ENCODE results near the gene SLC2A9. TPM values are rescaled to one million over a fixed set of nuclear protein-coding genes. Genes with fewer than 3 reads are reported as not detected.

The SLC2A9 gene
- total RNA-seq, 2 experiments from 2014 or later: 0.39 to 0.76 TPM

DNA sequence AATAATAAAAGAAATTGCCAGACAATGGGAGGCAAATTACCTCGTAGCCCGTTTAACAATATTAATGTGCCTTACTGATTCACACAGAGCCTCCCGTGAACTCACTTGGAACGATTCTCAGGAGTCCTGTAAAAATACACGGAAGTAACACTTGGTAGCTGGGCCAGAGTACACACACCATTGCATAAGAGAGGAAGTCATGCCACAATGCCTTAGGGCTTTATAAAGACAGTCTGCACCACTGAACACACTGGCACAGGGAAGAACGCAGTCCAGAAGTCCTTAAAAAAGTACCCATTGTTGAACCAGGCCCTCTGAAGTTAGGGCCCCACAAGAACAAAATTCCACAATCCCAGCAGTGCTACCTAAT, 15.1 kb downstream of the SLC2A9 start:
- POLR2A ChIA-PET: no interaction called here
- Mint-ChIP-seq H3K27ac (peak overlapping the region; percentile 48), H3K4me3 (no peak overlapping the region), H3K36me3 (ENCODE audit: low read depth) (no peaks in the 10 kb centered on the region), H3K9me3 (ENCODE audit: low read depth) (no peaks in the 10 kb centered on the region), H3K4me1 (peaks cover 23% of the 10 kb centered on the region), H3K27me3 (no peaks in the 10 kb centered on the region)
- CTCF ChIA-PET: interaction anchor here (2.1 kb wide), 1 partner anchor 8 kb away, joined by 12 read pairs; no protein-coding TSS in a partner anchor
- DNase-seq (no peak), ATAC-seq (no peak)
- intact Hi-C loops (cut with DNase I, micrococcal nuclease): no loop called here

DNA sequence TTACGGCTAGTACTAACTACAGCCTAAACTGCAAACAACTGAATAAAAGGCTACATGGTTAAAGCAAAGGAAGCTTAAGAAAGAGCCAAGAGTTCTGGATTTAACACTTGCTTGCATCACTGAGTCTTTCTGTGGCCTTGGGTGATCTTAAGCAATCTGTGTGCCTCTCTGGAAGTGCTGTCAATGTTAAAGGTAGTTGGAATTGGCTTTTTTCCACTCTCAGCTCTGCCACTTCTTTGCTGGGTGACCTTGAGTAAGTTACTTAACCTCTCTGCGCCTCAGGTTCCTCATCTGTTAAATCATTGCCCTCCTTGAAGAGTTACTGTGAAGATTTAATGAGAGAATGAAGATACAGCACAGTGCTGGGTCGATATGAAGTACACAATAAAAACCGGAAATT, 15.7 kb downstream of the SLC2A9 start:
- peaks cover 23% of the 10 kb centered on the region for H3K4me1 Mint-ChIP-seq
- CTCF ChIA-PET: interaction anchor here (0.6 to 2.1 kb wide), 2 partner anchors 9 to 284 kb away, joined by 3 to 12 read pairs; no protein-coding TSS in a partner anchor
- ATAC-seq (no peak), DNase-seq (no peak)
- H3K27me3 Mint-ChIP-seq: no peaks in the 10 kb centered on the region
- H3K36me3 Mint-ChIP-seq (ENCODE audit: low read depth): no peaks in the 10 kb centered on the region
- POLR2A ChIA-PET: no interaction called here
- H3K27ac Mint-ChIP-seq: no peak overlapping the region
- no peak overlapping the region for H3K4me3 Mint-ChIP-seq
- intact Hi-C loops (cut with DNase I, micrococcal nuclease): no loop called here
- H3K9me3 Mint-ChIP-seq (ENCODE audit: low read depth): no peaks in the 10 kb centered on the region

DNA sequence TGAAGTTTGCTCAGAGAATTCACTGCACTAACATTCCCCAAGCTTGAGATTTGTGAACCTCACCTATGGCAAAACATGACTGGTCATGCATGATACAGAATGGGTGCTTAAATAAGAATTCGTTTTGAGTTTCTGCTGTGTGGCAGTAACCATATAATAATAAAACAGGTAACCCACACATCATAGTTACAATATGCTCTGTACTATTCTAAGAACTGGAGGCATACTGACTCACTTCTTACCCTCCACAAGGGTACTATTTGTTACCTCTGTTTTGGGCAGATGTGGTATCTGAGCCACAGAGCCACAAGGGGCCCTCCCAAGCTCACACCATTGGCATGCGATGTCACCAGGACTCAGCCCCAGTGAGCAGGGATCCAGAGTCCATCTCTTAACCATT, 17.6 kb downstream of the SLC2A9 start:
- DNase-seq (peak; percentile 60), ATAC-seq (peak; percentile 69)
- POLR2A ChIA-PET: no interaction called here
- Mint-ChIP-seq H3K9me3 (ENCODE audit: low read depth) (no peaks in the 10 kb centered on the region), H3K36me3 (ENCODE audit: low read depth) (no peaks in the 10 kb centered on the region), H3K4me3 (no peak overlapping the region), H3K27me3 (no peaks in the 10 kb centered on the region), H3K27ac (no peak overlapping the region), H3K4me1 (peaks cover 32% of the 10 kb centered on the region)
- CTCF ChIA-PET: no interaction called here
- intact Hi-C loops (cut with DNase I, micrococcal nuclease): loop anchor here in 1 of 2 experiments (5.0 kb wide), 1 partner anchor 176 kb away; no protein-coding TSS in a partner anchor

DNA sequence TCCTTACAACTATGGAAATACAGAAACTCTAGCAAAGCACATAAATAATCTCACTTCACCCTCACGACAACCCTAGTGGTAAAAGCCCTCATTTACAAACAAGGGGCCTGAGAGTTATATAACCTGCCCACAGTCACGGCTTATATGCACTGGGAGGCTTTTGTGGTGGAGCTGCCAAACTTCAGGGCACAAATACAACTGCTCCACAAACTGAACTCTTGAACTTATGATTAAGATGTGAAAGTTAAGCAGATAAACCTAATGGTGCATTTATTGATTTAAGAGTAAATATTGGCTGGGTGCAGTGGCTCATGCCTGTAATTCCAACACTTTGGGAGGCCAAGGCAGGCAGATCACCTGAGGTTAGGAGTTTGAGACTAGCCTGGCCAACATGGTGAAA, 19.0 kb downstream of the SLC2A9 start:
- H3K4me3 Mint-ChIP-seq: no peak overlapping the region
- CTCF ChIA-PET: no interaction called here
- peaks cover 25% of the 10 kb centered on the region for H3K4me1 Mint-ChIP-seq
- ATAC-seq (no peak), DNase-seq (no peak)
- intact Hi-C loops (cut with DNase I, micrococcal nuclease): loop anchor here in 1 of 2 experiments (5.0 kb wide), 1 partner anchor 175 kb away; no protein-coding TSS in a partner anchor
- no peak overlapping the region for H3K27ac Mint-ChIP-seq
- no peaks in the 10 kb centered on the region for H3K9me3 Mint-ChIP-seq (ENCODE audit: low read depth)
- POLR2A ChIA-PET: no interaction called here
- no peaks in the 10 kb centered on the region for H3K27me3 Mint-ChIP-seq
- H3K36me3 Mint-ChIP-seq (ENCODE audit: low read depth): no peaks in the 10 kb centered on the region

DNA sequence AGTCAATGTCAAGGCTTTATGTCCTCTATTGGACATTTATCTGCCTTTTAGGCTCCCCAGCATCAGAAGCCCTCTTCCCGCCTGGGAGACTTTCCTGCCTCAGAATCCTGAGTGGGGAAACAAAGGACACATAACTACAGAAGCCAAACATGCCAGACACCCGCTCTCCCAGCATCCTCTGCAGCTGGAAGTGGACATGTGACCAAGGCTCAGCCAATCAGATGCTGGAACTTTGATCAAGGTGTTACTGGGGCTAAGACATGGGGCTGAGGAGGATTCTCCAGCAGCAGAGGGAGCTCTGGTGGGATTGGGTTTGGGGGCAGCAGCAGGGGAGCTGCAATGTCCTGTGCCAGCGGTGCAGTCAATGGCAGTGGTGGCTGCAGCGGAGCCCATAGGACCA, 19.5 kb downstream of the SLC2A9 start:
- no peak for ATAC-seq
- POLR2A ChIA-PET: no interaction called here
- CTCF ChIA-PET: interaction anchor here (0.6 kb wide), 1 partner anchor 298 kb away, joined by 3 read pairs; no protein-coding TSS in a partner anchor
- DNase-seq: no peak
- no peak overlapping the region for H3K4me3 Mint-ChIP-seq
- peaks cover 20% of the 10 kb centered on the region for H3K4me1 Mint-ChIP-seq
- intact Hi-C loops (cut with DNase I, micrococcal nuclease): loop anchor here in 1 of 2 experiments (5.0 kb wide), 1 partner anchor 174 kb away; no protein-coding TSS in a partner anchor
- H3K27me3 Mint-ChIP-seq: no peaks in the 10 kb centered on the region
- H3K9me3 Mint-ChIP-seq (ENCODE audit: low read depth): no peaks in the 10 kb centered on the region
- H3K27ac Mint-ChIP-seq: no peak overlapping the region
- H3K36me3 Mint-ChIP-seq (ENCODE audit: low read depth): no peaks in the 10 kb centered on the region

DNA sequence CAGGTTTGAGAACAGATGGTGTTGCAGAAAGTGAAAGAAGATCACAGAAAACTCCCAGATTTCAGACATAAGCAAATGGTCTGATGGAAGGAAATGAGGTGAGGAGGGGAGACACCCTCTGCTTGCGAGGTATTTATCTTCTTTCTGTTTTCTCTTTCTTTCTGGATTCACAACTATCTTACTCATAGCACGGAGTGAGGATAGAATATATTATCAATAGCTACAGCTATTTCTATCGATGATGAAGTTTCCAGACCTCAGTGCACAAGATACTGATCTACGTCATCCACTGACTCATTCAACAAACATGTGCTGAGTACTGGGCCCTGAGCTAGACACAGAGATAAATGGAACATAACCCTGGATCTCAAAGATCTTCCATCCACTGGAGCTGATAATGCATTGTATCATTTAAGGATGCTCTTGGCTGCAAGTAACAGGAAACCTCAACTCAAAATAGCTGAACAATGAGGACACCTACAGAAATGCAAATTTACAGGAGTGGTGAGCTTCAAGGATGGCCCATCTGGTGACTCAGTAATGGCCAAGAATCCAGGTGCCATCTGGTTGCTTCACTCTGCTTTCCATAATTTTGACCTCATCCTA, 21.2 kb downstream of the SLC2A9 start:
- peak; percentile 67 for ATAC-seq
- H3K27me3 Mint-ChIP-seq: no peaks in the 10 kb centered on the region
- H3K4me1 Mint-ChIP-seq: peaks cover 13% of the 10 kb centered on the region
- ChIA-PET CTCF (no interaction called here), POLR2A (no interaction called here)
- H3K4me3 Mint-ChIP-seq: no peak overlapping the region
- H3K36me3 Mint-ChIP-seq (ENCODE audit: low read depth): peaks cover 3% of the 10 kb centered on the region
- intact Hi-C loops (cut with DNase I, micrococcal nuclease): loop anchor here in 1 of 2 experiments (5.0 kb wide), 1 partner anchor 173 kb away; no protein-coding TSS in a partner anchor
- no peak overlapping the region for H3K27ac Mint-ChIP-seq
- H3K9me3 Mint-ChIP-seq (ENCODE audit: low read depth): no peaks in the 10 kb centered on the region
- DNase-seq: no peak

DNA sequence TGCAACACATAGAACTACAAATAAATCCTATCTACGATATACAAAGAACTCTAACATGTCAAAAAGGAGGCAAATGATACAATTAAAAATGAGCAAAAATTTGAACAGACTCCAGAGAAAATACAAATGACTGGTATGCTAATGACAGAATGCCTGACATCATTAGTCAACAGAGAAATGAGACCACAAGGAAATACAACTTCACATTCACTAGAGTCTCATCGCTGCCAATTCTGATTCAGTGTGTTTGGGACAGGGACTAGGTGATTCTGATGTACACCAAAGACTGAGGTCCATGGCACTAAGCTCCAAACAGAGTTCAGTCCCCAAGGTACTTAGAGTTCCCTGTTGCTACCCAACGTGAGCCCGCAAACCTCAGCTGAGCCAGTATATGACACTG, 23.4 kb downstream of the SLC2A9 start:
- Mint-ChIP-seq H3K4me3 (no peak overlapping the region), H3K27me3 (no peaks in the 10 kb centered on the region), H3K4me1 (peaks cover 30% of the 10 kb centered on the region), H3K27ac (no peak overlapping the region), H3K36me3 (ENCODE audit: low read depth) (peaks cover 6% of the 10 kb centered on the region), H3K9me3 (ENCODE audit: low read depth) (no peaks in the 10 kb centered on the region)
- POLR2A ChIA-PET: no interaction called here
- intact Hi-C loops (cut with DNase I, micrococcal nuclease): no loop called here
- CTCF ChIA-PET: interaction anchor here (2.2 kb wide), 1 partner anchor 16 kb away, joined by 11 read pairs; no protein-coding TSS in a partner anchor
- ATAC-seq (no peak), DNase-seq (no peak)

DNA sequence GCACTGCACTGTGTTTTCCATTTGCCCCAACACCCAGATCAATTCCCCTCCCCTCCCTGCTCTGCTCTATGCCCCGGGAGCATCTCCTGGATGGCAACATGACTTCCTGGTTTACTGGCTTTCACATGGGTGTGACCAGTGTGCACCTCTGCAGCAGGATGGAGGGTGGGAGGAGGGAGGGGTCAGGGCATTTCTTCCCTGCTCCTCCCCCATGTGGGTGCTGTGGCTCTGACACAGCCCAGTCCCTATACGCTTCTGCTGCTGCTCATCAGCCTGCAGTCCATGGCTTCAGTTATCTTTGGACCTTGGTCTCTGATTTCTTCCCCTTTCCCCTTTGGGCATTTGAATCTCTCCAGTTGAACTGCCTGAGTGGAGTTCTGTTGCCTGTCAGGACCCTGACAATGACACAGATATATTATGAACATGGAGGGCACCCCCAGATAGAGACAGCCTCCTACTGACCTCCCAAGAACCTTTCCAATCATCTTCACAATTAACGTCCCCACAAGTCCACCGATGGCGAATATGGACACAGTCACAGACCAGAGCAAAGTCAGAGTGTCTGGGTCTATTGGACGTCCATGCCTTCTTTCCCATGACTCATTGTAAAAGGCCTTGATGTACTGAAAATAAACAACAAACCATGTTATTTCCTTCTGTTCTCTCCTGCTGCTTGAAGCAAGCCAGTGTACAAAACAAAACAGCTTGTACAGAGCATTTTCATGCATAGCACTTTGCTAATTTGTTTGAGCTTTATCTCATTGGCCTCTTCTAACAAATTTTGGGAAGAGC, 24.8 kb downstream of the SLC2A9 start:
- POLR2A ChIA-PET: no interaction called here
- Mint-ChIP-seq H3K36me3 (ENCODE audit: low read depth) (peaks cover 6% of the 10 kb centered on the region), H3K27me3 (no peaks in the 10 kb centered on the region), H3K4me1 (peaks cover 30% of the 10 kb centered on the region), H3K9me3 (ENCODE audit: low read depth) (no peaks in the 10 kb centered on the region), H3K4me3 (no peak overlapping the region), H3K27ac (no peak overlapping the region)
- CTCF ChIA-PET: interaction anchor here (2.2 kb wide), 1 partner anchor 18 kb away, joined by 11 read pairs; no protein-coding TSS in a partner anchor
- intact Hi-C loops (cut with DNase I, micrococcal nuclease): no loop called here
- ATAC-seq (no peak), DNase-seq (no peak)

DNA sequence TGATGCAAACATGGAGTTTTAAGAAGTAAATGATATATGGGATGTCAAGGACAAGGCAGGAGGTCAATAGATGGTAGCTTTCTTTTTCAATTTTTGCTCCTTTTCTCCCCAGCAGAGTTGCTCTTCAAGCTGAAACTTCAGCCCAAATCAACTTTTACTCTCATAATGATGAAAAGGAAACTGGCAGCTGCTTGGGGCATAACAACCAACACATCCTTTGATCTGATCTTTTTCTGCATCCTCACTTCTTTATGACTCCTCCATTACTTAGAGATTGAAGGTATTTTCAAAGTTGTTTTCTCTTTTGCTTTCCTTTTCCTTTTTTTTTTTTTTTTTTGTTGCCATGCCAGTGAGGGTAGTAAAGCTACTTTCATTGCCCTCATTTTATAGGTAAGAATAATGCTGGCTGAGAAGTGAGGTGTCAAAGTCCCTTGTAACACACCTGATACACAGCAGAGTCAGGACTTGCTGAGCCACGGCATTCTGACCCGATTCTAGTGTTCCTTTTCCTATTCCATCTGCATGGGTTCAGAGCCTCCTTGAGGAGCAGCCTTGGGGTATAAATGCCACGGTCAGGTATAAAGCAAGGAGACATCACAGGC, 26.9 kb downstream of the SLC2A9 start:
- H3K9me3 Mint-ChIP-seq (ENCODE audit: low read depth): no peaks in the 10 kb centered on the region
- intact Hi-C loops (cut with DNase I, micrococcal nuclease): loop anchor here in 1 of 2 experiments (1.0 kb wide), 1 partner anchor 13 kb away; no protein-coding TSS in a partner anchor
- ATAC-seq: peak; percentile 90
- ChIA-PET POLR2A (no interaction called here), CTCF (interaction anchor here (0.9 to 1.7 kb wide), 2 partner anchors 13 to 25 kb away, joined by 3 to 7 read pairs; no protein-coding TSS in a partner anchor)
- no peaks in the 10 kb centered on the region for H3K27me3 Mint-ChIP-seq
- H3K36me3 Mint-ChIP-seq (ENCODE audit: low read depth): peaks cover 6% of the 10 kb centered on the region
- peaks cover 22% of the 10 kb centered on the region for H3K4me1 Mint-ChIP-seq
- no peak for DNase-seq
- H3K27ac Mint-ChIP-seq: peak overlapping the region; percentile 52
- H3K4me3 Mint-ChIP-seq: no peak overlapping the region

DNA sequence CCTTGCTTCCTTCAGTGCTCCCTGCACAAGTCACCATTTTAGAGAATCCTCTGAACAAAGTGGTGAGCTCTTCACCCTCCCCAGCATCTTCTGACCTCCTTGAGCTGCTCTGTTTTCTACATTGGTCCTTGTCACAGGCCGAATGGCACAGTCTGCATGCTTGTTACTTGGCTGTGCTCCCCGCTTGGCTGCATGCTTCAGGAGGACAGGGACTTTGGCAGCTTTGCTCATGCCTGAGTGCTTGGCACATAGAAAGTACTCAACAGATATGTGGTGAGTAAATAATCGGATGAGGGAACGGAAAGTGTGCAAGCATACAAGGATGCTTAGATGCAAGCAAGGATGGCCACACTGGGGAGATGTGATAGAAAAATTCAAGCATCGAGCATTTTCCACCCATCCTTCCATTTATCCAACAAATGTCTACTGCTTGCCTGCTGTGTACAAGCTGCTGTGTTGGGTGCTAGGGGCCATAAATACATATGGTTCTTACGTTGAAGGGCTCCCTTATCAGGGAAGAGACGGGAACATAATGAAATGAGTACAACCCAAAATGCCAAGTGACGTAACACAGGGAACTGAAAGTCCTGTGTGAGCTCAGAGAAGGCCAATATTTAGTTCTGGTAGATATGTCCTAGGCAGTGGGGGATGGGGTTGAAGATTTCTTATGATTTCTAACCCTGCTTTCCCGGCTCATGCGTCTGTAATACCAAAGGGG, 31.2 kb downstream of the SLC2A9 start:
- Mint-ChIP-seq H3K27me3 (no peaks in the 10 kb centered on the region), H3K27ac (no peak overlapping the region), H3K36me3 (ENCODE audit: low read depth) (peaks cover 3% of the 10 kb centered on the region), H3K4me1 (peaks cover 19% of the 10 kb centered on the region), H3K9me3 (ENCODE audit: low read depth) (no peaks in the 10 kb centered on the region), H3K4me3 (no peak overlapping the region)
- DNase-seq: no peak
- ChIA-PET POLR2A (no interaction called here), CTCF (no interaction called here)
- ATAC-seq: no peak
- intact Hi-C loops (cut with DNase I, micrococcal nuclease): no loop called here

DNA sequence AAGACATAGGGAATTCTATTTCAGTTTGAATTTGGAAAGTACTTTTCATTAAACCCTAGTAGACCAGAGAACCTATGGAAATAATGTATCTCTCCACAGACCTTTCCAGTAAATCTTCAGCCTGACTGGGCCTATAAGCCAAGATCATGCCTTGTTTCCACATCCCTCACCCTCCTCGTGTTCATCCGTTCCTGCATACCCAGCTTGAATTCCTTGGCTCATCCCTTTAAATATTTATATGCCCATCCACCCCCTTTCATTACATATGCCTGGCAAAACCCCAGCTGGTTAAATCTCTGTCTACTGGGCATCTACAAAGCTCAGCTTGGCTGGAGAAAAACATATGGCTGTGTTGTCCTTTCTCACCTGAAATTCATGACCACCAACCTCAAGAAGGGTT, 32.4 kb downstream of the SLC2A9 start:
- Mint-ChIP-seq H3K27ac (no peak overlapping the region), H3K36me3 (ENCODE audit: low read depth) (peaks cover 3% of the 10 kb centered on the region), H3K4me3 (no peak overlapping the region), H3K9me3 (ENCODE audit: low read depth) (no peaks in the 10 kb centered on the region), H3K27me3 (no peaks in the 10 kb centered on the region), H3K4me1 (peaks cover 8% of the 10 kb centered on the region)
- CTCF ChIA-PET: no interaction called here
- DNase-seq: no peak
- no peak for ATAC-seq
- intact Hi-C loops (cut with DNase I, micrococcal nuclease): no loop called here
- POLR2A ChIA-PET: no interaction called here

All from activated CD4-positive, alpha-beta T cell treated with anti-CD3 and anti-CD28 coated beads for 36 hours (primary cell).